Measurements from ENCODE around the gene TMEM203. TPM values are rescaled to one million over a fixed set of nuclear protein-coding genes. Genes with fewer than 3 reads are reported as not detected.

Gene TMEM203
- total RNA-seq, 2 donors from 2014 or later, result 35.7 to 43.5 TPM

DNA sequence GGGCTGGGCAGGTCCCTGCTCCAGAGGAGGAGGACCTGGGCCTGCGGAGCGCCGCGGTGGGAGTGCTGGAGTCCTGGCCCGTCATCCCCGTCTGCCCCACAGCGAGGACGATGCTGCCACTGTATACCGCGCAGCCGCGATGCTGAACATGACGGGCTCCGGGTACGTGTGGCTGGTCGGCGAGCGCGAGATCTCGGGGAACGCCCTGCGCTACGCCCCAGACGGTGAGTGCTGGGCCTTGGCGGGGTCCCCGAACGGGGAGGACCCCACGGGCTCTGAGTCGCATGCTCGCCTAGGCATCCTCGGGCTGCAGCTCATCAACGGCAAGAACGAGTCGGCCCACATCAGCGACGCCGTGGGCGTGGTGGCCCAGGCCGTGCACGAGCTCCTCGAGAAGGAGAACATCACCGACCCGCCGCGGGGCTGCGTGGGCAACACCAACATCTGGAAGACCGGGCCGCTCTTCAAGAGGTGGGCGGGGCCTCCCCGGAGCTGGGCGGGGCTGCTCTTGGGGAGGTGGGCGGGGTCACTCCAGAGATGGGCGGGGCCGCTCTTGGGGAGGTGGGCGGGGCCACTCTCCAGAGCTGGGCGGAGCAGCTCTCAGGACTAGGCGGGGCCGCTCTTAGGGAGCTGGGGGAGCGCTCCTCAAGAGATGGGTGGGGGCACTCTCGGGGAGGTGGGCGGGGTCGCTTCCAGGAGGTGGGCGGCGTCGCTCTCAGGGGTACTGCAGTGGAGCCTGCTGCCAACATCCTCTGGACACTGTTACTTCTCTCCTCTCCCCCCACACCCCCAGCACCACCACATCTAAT lies 48.7 kb downstream of the TMEM203 start:
- H3K27me3 ChIP-seq, result peaks cover 56% of the 10 kb centered on the region
- TF ChIP-seq, protein P1, sequence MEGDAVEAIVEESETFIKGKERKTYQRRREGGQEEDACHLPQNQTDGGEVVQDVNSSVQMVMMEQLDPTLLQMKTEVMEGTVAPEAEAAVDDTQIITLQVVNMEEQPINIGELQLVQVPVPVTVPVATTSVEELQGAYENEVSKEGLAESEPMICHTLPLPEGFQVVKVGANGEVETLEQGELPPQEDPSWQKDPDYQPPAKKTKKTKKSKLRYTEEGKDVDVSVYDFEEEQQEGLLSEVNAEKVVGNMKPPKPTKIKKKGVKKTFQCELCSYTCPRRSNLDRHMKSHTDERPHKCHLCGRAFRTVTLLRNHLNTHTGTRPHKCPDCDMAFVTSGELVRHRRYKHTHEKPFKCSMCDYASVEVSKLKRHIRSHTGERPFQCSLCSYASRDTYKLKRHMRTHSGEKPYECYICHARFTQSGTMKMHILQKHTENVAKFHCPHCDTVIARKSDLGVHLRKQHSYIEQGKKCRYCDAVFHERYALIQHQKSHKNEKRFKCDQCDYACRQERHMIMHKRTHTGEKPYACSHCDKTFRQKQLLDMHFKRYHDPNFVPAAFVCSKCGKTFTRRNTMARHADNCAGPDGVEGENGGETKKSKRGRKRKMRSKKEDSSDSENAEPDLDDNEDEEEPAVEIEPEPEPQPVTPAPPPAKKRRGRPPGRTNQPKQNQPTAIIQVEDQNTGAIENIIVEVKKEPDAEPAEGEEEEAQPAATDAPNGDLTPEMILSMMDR (IDR thresholded peaks at IDR 0.05), result no peak
- intact Hi-C loops (cut with DNase I), result no loop called here
- no peak overlapping the region for H3K9ac ChIP-seq (ENCODE audit: low read depth in 2 of 2, low read length in 2 of 2)
- no peak overlapping the region for H3K27ac ChIP-seq
- DNase-seq, result peak; percentile 61
- no peaks in the 10 kb centered on the region for H3K9me3 ChIP-seq
- no peak overlapping the region for H3K4me3 ChIP-seq
- H3K36me3 ChIP-seq, result no peaks in the 10 kb centered on the region
- no peaks in the 10 kb centered on the region for H3K4me1 ChIP-seq

Small RNA genes within 50 kb of the gene (microRNA-seq; reads per million reads assigned to microRNA genes)
- not detected for gene MIR3621

Other genes with a start within 250 kb of the TMEM203 start
- 10 to 100 TPM; 15.9 to 26.1 TPM for gene PTGDS, start 228.1 kb downstream of the TMEM203 start, total RNA-seq
- not detected for gene LCNL1, start 222.7 kb downstream of the TMEM203 start, total RNA-seq
- 10 to 100 TPM; 29.9 to 81.0 TPM for gene PAXX, start 213.2 kb downstream of the TMEM203 start, total RNA-seq
- gene CLIC3, start 209.1 kb downstream of the TMEM203 start, total RNA-seq, result 10 to 100 TPM in 1 of 2 donors, 1 to 10 TPM in 1; 3.6 to 15.4 TPM
- 10 to 100 TPM; 22.4 to 47.5 TPM for gene ABCA2, start 177.4 kb downstream of the TMEM203 start, total RNA-seq
- gene FUT7, start 173.6 kb downstream of the TMEM203 start, total RNA-seq, result not detected
- gene NPDC1, start 159.5 kb downstream of the TMEM203 start, total RNA-seq, result 100 to 1,000 TPM; 149 to 177 TPM
- 10 to 100 TPM; 20.5 to 22.1 TPM for gene ENTPD2, start 151.6 kb downstream of the TMEM203 start, total RNA-seq
- 10 to 100 TPM; 19.2 to 57.8 TPM for gene SAPCD2, start 135.1 kb downstream of the TMEM203 start, total RNA-seq
- gene UAP1L1, start 128.1 kb downstream of the TMEM203 start, total RNA-seq, result 10 to 100 TPM in 1 of 2 donors, 1 to 10 TPM in 1; 9.0 to 13.0 TPM
- 10 to 100 TPM; 43.5 to 52.6 TPM for gene MAN1B1, start 118.7 kb downstream of the TMEM203 start, total RNA-seq
- gene DPP7, start 90.9 kb downstream of the TMEM203 start, total RNA-seq, result 10 to 100 TPM; 46.2 to 52.5 TPM
- gene GRIN1, start 66.5 kb downstream of the TMEM203 start, total RNA-seq, result under 1 TPM; 0.47 to 0.93 TPM
- gene LRRC26, start 35.6 kb downstream of the TMEM203 start, total RNA-seq, result 10 to 100 TPM; 64.6 to 95.8 TPM
- gene TMEM210, start 33.6 kb downstream of the TMEM203 start, total RNA-seq, result under 1 TPM in 1 of 2 donors, not detected in 1; 0.67 TPM
- 10 to 100 TPM; 33.8 to 67.8 TPM for gene ANAPC2, start 17.1 kb downstream of the TMEM203 start, total RNA-seq
- 100 to 1,000 TPM in 1 of 2 donors, 10 to 100 TPM in 1; 60.0 to 100 TPM for gene SSNA1, start 17.0 kb downstream of the TMEM203 start, total RNA-seq
- gene TPRN, start 4.9 kb downstream of the TMEM203 start, total RNA-seq, result 100 to 1,000 TPM in 1 of 2 donors, 10 to 100 TPM in 1; 83.1 to 124 TPM
- gene NDOR1, start 52 bp upstream of the TMEM203 start, total RNA-seq, result 10 to 100 TPM; 11.7 to 36.9 TPM
- 1 to 10 TPM; 6.5 to 9.3 TPM for gene RNF208, start 16.6 kb upstream of the TMEM203 start, total RNA-seq
- under 1 TPM in 1 of 2 donors, not detected in 1; 0.64 TPM for gene CYSRT1, start 19.5 kb upstream of the TMEM203 start, total RNA-seq
- not detected for gene RNF224, start 21.9 kb upstream of the TMEM203 start, total RNA-seq
- not detected for gene SLC34A3, start 25.3 kb upstream of the TMEM203 start, total RNA-seq
- 100 to 1,000 TPM; 303 to 779 TPM for gene TUBB4B, start 35.6 kb upstream of the TMEM203 start, total RNA-seq
- not detected for gene STPG3, start 45.6 kb upstream of the TMEM203 start, total RNA-seq
- gene NELFB, start 49.7 kb upstream of the TMEM203 start, total RNA-seq, result 10 to 100 TPM; 62.1 to 87.1 TPM
- gene TOR4A, start 72.1 kb upstream of the TMEM203 start, total RNA-seq, result 10 to 100 TPM; 57.1 to 63.9 TPM
- 100 to 1,000 TPM; 120 to 178 TPM for gene NRARP, start 96.6 kb upstream of the TMEM203 start, total RNA-seq
- 10 to 100 TPM; 34.9 to 36.4 TPM for gene EXD3, start 217.5 kb upstream of the TMEM203 start, total RNA-seq
- 10 to 100 TPM; 27.5 to 29.3 TPM for gene NOXA1, start 217.7 kb upstream of the TMEM203 start, total RNA-seq
- 10 to 100 TPM; 48.3 to 72.0 TPM for gene ENTPD8, start 235.7 kb upstream of the TMEM203 start, total RNA-seq